ENCODE data around the gene C14orf132.
"Not testable (repeated sequence)": the region's sequence is repeated elsewhere in the genome, so short reads cannot be mapped to it uniquely, and the experiment has no call there.

C14orf132 gene

GRCh38 chr14:96059519-96060135 is 20.5 kb downstream of the C14orf132 start:
- no peak for DNase-seq (ENCODE audit: low spot score)

DNA sequence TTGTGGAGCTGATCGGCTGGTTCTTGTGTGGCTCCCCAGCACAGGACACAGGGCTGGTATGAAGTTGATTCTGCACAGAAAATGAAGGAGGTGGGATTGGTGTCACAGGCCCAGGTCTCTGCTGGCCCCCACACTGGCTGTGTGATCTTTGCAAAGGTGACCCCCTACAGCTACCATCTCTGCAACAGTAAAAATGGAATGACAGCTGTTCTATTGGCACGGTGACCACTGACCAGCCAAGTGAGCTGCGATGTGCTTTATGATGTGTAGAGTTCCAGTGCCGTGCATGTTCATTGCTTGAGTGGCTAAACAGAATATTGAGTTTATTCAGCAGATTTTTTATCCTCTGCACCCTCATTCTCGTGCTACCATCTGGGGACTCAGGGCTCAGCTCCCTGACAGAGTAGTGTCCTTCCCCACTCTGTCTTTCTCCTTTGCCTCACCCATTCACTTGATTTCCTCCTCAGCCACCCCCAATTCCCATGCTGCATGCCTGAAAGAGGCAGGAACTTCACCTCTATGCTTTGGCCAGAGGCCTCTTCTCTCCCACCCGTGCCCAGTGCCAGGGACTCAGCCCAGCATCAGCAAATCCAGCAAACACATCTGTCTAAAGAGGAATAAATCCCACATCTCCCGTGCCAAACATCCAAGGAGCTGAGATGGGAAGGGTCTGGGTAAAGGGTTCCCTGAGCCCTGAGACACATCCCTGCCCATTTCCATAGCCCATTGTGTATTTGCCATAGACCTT is 21.2 kb downstream of the C14orf132 start:
- DNase-seq (ENCODE audit: low spot score): no peak

DNA sequence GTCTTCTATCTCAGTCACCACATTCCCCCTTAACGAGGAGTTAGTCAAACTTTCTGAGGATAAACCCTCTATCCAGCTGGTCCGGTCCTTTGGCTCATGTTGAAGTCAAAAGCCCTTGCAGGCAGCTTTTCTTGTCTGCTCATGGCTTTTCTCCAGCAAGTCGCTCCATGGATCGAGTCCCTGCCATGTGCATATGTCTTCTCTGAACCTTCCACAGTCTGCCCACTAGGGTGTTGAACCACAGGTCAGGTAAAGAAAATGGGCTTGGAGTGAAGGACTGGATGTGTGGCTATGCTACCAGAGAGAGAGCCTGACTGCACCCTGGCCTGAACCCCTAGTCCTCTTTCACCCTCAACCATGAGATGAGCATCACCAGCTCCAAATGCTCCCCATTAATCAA is 22.8 kb downstream of the C14orf132 start:
- DNase-seq (ENCODE audit: low spot score): no peak

GRCh38 chr14:96062506-96062905 is 23.3 kb downstream of the C14orf132 start:
- no peak for DNase-seq (ENCODE audit: low spot score)

- DNase-seq (ENCODE audit: low spot score): no peak
These were observed 25.7 kb downstream of the C14orf132 start for GRCh38 chr14:96064866-96065265.

GRCh38 chr14:96065661-96066459 is 26.7 kb downstream of the C14orf132 start:
- no peak for DNase-seq (ENCODE audit: low spot score)

GRCh38 chr14:96066976-96067375 is 27.8 kb downstream of the C14orf132 start:
- no peak for DNase-seq (ENCODE audit: low spot score)

DNA sequence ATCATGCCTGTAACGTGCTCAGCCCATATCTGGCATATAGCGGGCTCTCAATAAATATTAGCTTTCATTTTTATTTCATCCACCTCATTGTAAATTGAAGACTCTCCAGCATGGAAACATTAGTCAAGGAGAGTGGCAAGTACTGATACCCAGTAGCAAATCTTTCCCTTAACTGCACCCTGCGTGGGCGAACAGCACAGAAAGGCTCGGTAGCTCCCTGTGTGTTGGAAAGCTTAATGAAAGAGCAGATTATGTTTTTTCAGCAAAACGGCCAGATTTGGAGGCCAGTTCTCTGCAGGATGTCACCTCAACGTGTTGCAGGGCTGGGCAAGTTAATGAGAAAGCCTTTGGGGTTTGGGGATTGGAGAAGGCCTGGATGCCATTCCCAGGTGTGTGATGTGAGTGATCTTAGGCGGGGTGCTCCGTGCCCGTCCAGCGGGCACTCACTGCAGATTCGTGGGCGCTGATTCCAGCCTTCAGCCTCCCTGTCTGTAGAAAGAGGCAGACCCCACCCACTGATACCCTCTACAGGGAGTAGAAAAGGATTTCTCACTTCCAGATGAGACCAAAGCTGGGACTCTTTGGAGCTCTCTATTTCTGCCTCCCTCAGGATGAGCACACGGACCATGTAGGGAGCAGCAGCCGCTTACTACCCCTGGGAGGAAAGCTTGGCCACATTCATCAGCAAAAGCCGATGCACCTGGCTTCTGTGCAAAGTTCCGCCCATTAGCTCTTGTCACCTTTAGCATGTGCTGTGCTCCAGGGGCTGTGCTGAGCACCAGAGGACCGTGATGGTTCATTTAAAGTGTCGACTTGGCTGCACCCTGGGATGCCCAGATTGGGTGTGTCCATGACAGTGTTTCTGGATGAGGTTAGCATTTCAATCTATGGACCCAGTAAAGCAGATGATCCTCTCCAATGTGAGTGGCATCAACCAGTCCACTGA is 29.1 kb downstream of the C14orf132 start:
- DNase-seq (ENCODE audit: low spot score): no peak

DNA sequence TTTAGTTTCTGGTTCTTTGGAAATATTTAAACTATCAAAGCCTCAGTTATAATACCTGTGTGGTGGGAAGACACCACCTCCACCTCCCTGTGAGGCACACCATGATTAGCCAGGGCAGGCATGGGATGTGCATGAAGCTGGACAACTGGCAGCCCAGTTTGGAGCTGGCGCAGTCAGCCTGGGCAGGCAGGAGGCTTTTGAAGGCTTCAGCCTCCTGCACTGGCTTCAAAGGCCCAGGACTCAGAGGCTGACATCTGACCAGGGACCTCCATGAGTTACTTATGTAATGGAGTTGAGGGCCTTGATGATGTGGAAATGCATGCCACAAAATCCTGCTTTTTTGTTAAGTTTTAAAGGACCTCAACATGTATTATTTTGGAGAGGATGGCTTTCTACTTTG is 30.3 kb downstream of the C14orf132 start:
- DNase-seq (ENCODE audit: low spot score): no peak

GRCh38 chr14:96071561-96071960 is 32.4 kb downstream of the C14orf132 start:
- no peak for DNase-seq (ENCODE audit: low spot score)

DNA sequence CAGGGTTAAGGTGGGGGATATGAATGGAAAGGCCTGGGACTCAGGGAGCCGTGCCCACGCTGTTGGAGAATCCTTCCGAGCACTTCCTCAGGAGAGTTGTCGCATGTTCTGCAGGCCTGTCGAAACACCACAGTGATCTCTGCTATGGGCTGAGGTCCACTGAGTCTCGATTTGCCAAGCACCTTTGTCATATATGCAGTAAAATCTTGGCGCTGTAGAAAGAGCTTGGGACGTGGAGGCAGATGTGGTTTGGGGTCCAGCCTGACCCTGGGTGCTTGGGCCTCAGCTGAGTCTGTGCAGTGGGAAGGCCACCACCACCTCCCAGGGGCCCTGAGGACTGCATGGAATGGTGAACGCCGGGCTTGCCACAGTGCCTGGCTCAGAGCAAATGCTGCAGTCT is 32.9 kb downstream of the C14orf132 start:
- no peak for DNase-seq (ENCODE audit: low spot score)

DNA sequence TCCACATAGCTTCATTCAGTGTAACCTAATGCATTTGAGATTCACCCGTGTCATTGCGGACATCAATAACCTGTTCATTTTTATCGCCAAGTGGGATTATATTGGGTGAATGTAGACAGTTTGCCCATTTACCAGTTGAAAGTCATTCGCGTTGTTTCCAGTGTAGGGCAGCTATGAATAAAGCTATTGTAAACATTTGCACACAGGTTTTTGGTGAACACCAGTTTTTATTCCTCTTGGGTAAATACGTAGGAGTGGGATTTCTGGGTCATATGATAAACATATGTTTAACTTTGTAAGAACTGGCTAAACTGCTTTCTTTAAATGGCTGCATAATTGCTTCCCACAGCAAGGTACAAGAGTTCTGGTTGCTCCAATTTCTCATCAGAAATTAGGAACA is 33.6 kb downstream of the C14orf132 start:
- no peak for DNase-seq (ENCODE audit: low spot score)

GRCh38 chr14:96073260-96074039 is 34.3 kb downstream of the C14orf132 start:
- not testable (repeated sequence) for DNase-seq (ENCODE audit: low spot score)

- no peak for DNase-seq (ENCODE audit: low spot score)
These were observed 38.9 kb downstream of the C14orf132 start for GRCh38 chr14:96077983-96078624.

- no peak for DNase-seq (ENCODE audit: low spot score)
These were observed 39.5 kb downstream of the C14orf132 start for GRCh38 chr14:96078625-96079016.

- DNase-seq (ENCODE audit: low spot score): no peak
These were observed 39.9 kb downstream of the C14orf132 start for GRCh38 chr14:96079066-96079465.

- DNase-seq (ENCODE audit: low spot score): no peak
These were observed 41.4 kb downstream of the C14orf132 start for GRCh38 chr14:96080571-96080970.

DNA sequence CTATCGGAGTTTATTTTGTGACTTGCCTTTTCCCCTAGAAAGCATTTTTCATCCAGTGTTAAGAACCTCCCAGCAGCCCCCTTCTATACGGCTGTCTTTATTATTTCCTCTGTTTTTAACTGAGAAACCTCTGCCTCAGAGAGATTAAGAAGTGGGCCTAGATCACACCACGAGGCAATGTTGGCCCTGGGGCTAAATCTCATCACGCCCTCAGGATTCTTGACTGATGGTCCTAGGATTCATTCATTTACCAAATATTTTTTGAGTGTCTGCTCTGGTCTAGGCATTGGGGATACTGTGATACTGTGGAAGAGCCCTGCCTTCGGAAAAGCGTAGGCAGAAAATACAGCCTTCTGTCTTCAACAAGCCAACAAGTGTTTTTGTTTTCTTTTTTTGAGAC is 42.1 kb downstream of the C14orf132 start:
- DNase-seq (ENCODE audit: low spot score): no peak

DNA sequence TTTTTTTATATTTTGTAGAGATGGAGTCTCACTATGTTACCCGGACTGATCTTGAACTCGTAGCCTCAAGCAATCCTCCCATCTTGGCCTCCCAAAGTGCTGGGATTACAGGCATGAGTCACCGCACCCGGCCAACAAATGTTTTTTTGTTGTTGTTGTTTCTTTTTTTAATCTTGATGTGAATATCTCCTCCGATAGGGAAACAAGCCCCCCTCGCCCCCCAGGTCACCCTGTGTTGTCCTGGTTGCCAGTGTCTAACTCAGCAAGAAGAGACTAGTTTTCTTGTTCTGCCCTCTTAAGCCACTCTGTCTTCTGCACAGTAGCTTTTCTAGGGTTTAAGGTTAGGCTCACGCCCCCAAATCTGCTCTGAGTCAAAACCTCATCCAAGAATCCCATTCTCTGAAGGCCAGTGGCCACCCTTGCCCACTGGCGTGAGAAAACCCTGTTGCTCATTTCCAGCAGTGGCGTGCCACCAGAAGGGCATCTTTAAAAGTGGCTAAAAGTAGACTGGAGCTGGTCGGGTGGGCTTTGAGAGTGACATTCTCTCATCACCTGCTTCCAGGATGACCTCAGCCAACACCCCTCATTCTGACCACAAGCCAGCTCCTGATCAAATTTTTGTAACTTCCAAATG is 42.7 kb downstream of the C14orf132 start:
- DNase-seq (ENCODE audit: low spot score): no peak
